GM06990 (cell line): ENCODE results near the gene TCTN2.

Source experiments
- DNase-seq: peaks from one replicate; pipeline ENCODE4 v3.0.0-alpha.2; 2011; ENCODE audit not compliant: insufficient read length; ENCODE audit errors: extremely low read depth
- H3K27me3 ChIP-seq: replicated peaks from 2 replicates; pipeline ENCODE4 v1.6.0; 2011; ENCODE audit warnings: low read length; ENCODE audit not compliant: control insufficient read depth, insufficient read depth
- H3K36me3 ChIP-seq: 2 replicates; pipeline ENCODE4 v1.5.1; 2011; ENCODE audit warnings: low read length; ENCODE audit not compliant: control insufficient read depth, insufficient read depth
- H3K4me3 ChIP-seq: replicated peaks from 2 replicates; pipeline ENCODE4 v1.5.1; 2011; ENCODE audit warnings: low read depth, mild to moderate bottlenecking, control low read depth, low read length
- CTCF ChIP-seq: IDR thresholded peaks from 2 replicates; pipeline ENCODE4 v1.5.1; 2011; ENCODE audit warnings: low read length, control low read depth, mild to moderate bottlenecking, inconsistent platforms; ENCODE audit not compliant: insufficient read depth, poor library complexity, severe bottlenecking

TCTN2 gene

GRCh38 chr12:123750159-123750656, 79.3 kb downstream of the TCTN2 start:
- Histone ChIP-seq H3K4me3 (no peak overlapping the region), H3K36me3 (peaks cover 31% of the 10 kb centered on the region), H3K27me3 (no peaks in the 10 kb centered on the region)
- no peak for DNase-seq
- no peak for TF ChIP-seq CTCF

- DNase-seq = no peak
- no peak overlapping the region for H3K4me3 ChIP-seq
- no peak for TF ChIP-seq CTCF
- H3K36me3 ChIP-seq = peaks cover 31% of the 10 kb centered on the region
- H3K27me3 ChIP-seq = no peaks in the 10 kb centered on the region
Measured at GRCh38 chr12:123752046-123752445, 81.1 kb downstream of the TCTN2 start.

- no peak for TF ChIP-seq CTCF
- Histone ChIP-seq H3K36me3 (peaks cover 24% of the 10 kb centered on the region), H3K4me3 (no peak overlapping the region), H3K27me3 (no peaks in the 10 kb centered on the region)
- no peak for DNase-seq
Measured at GRCh38 chr12:123754041-123754772, 83.3 kb downstream of the TCTN2 start.

- no peak for DNase-seq
- Histone ChIP-seq H3K36me3 (peaks cover 14% of the 10 kb centered on the region), H3K4me3 (no peak overlapping the region), H3K27me3 (no peaks in the 10 kb centered on the region)
- no peak for TF ChIP-seq CTCF
Measured at GRCh38 chr12:123757561-123757960, 86.6 kb downstream of the TCTN2 start.
